CD14-positive monocyte (primary cell): Measurements from ENCODE around the gene TJP3. TPM values are rescaled to one million over a fixed set of nuclear protein-coding genes. Genes with fewer than 3 reads are reported as not detected.
A peak's percentile ranks its signal among the peaks of the same experiment; 100 is the strongest.

Experiments used
- DNase-seq, 3 donors: peaks; one replicate each; pipeline ENCODE4 v3.0.0-alpha.2; 2011 to 2022
- H2AFZ ChIP-seq: 2 replicates; pipeline ENCODE4 v1.6.0; 2012; ENCODE audit warnings: mild to moderate bottlenecking, low read depth, low read length, inconsistent platforms; ENCODE audit not compliant: insufficient read depth, poor library complexity, severe bottlenecking
- H3K27ac ChIP-seq, 2 donors: 1 replicate in 1 of 2; 2 replicates in 1 of 2; pipeline ENCODE4 v1.5.1; 2012 to 2013; ENCODE audit warnings: low read length in 2 of 2, control low read depth in 1 of 2, inconsistent platforms in 1 of 2, low read depth in 1 of 2, mild to moderate bottlenecking in 1 of 2
- H3K27me3 ChIP-seq, 2 donors: one replicate each; pipeline versions ENCODE4 v1.6.0 to v1.6.1; 2011 to 2013; ENCODE audit warnings: low read length in 2 of 2; ENCODE audit not compliant: control insufficient read depth in 2 of 2, insufficient read depth in 2 of 2
- H3K36me3 ChIP-seq, 2 donors: replicated peaks in 1 of 2; 1 replicate in 1 of 2; 2 replicates in 1 of 2; pipeline versions ENCODE4 v1.5.1 to v1.6.1; 2012 to 2013; ENCODE audit warnings: low read length in 2 of 2, control low read depth in 1 of 2, inconsistent platforms in 1 of 2, mild to moderate bottlenecking in 1 of 2; ENCODE audit not compliant: insufficient read depth in 2 of 2, control insufficient read depth in 1 of 2
- H3K4me1 ChIP-seq, 2 donors: 1 replicate in 1 of 2; 2 replicates in 1 of 2; pipeline versions ENCODE4 v1.5.1 to v1.6.1; 2012 to 2013; ENCODE audit warnings: low read length in 2 of 2, control low read depth in 1 of 2, inconsistent platforms in 1 of 2, mild to moderate bottlenecking in 1 of 2, moderate library complexity in 1 of 2; ENCODE audit not compliant: insufficient read depth in 2 of 2, control insufficient read depth in 1 of 2
- H3K4me2 ChIP-seq: replicated peaks from 2 replicates; pipeline ENCODE3; 2012; ENCODE audit warnings: low read length, moderate library complexity, mild to moderate bottlenecking; ENCODE audit not compliant: poor library complexity, severe bottlenecking; ENCODE audit errors: extremely low read depth
- H3K4me3 ChIP-seq, 3 experiments: fragments of 200-600 bp in 1 of 3; sonication (generic) in 1 of 3; replicated peaks in 1 of 3; 1 replicate in 2 of 3; 2 replicates in 1 of 3; pipeline ENCODE4 v1.5.1; 2011 to 2013; ENCODE audit warnings: low read length in 3 of 3, mild to moderate bottlenecking in 3 of 3, control low read depth in 2 of 3, low read depth in 2 of 3, inconsistent platforms in 1 of 3, moderate library complexity in 1 of 3
- H3K79me2 ChIP-seq: 2 replicates; pipeline ENCODE4 v1.6.0; 2012; ENCODE audit warnings: mild to moderate bottlenecking, control low read depth, inconsistent platforms, low read length, moderate library complexity; ENCODE audit not compliant: insufficient read depth
- H3K9ac ChIP-seq: 2 replicates; pipeline ENCODE4 v1.6.0; 2017; ENCODE audit warnings: low read length, mild to moderate bottlenecking; ENCODE audit not compliant: insufficient read depth, poor library complexity, severe bottlenecking
- H3K9me3 ChIP-seq, 2 donors: replicated peaks in 1 of 2; 1 replicate in 1 of 2; 2 replicates in 1 of 2; pipeline versions ENCODE4 v1.5.1 to v1.6.1; 2012 to 2013; ENCODE audit warnings: low read length in 2 of 2, control low read depth in 1 of 2; ENCODE audit not compliant: control insufficient read depth in 1 of 2, insufficient read depth in 1 of 2
- H4K20me1 ChIP-seq: 2 replicates; pipeline ENCODE4 v1.6.0; 2012; ENCODE audit warnings: mild to moderate bottlenecking, low read length, control low read depth, moderate library complexity; ENCODE audit not compliant: insufficient read depth
- H3K27ac Mint-ChIP-seq, 7 donors: one replicate each; pipeline ENCODE4 v1.8.0; 2020; ENCODE audit warnings: mild to moderate bottlenecking in 7 of 7, mixed read lengths in 7 of 7, moderate library complexity in 6 of 7, inconsistent platforms in 2 of 7
- H3K27me3 Mint-ChIP-seq, 3 donors: one replicate each; pipeline ENCODE4 v1.8.0; 2021 to 2022; ENCODE audit warnings: low read depth in 3 of 3, mild to moderate bottlenecking in 3 of 3, mixed read lengths in 3 of 3, moderate library complexity in 3 of 3, inconsistent platforms in 1 of 3
- H3K36me3 Mint-ChIP-seq, 2 donors: one replicate each; pipeline ENCODE4 v1.8.0; 2020; ENCODE audit warnings: mixed read lengths in 2 of 2, inconsistent platforms in 1 of 2, mild to moderate bottlenecking in 1 of 2
- H3K4me1 Mint-ChIP-seq: one replicate; pipeline ENCODE4 v1.8.0; 2020; ENCODE audit warnings: mild to moderate bottlenecking, mixed read lengths
- H3K4me3 Mint-ChIP-seq, 2 donors: one replicate each; pipeline ENCODE4 v1.8.0; 2020; ENCODE audit warnings: mild to moderate bottlenecking in 2 of 2, mixed read lengths in 2 of 2, moderate library complexity in 1 of 2
- H3K9me3 Mint-ChIP-seq, 7 donors: one replicate each; pipeline ENCODE4 v1.8.0; 2020 to 2022; ENCODE audit warnings: mixed read lengths in 7 of 7, mild to moderate bottlenecking in 6 of 7, moderate library complexity in 6 of 7, inconsistent platforms in 2 of 7
- WGBS: methylation state at CpG from one replicate; pipeline ENCODE4 v1.1.5; 2013; ENCODE audit warnings: missing lambda C conversion rate; ENCODE audit not compliant: insufficient coverage; 5-methylcytosine and 5-hydroxymethylcytosine counted together
- intact Hi-C, 2 donors: fragments of 100-400 bp; cut with micrococcal nuclease; formaldehyde crosslinking; loops; one replicate each; pipeline versions ENCODE4 v1.15.0 to v1.15.1; 2023
- polyA plus RNA-seq, 3 donors: library from polyadenylated mRNA; depleted of rRNA in 1 of 3; unstranded in 2 of 3; stranded (reverse) in 1 of 3; fragments of 300-500 nt in 2 of 3; fragments of >200 nt in 1 of 3; fragmentation: Illumina TruSeq in 2 of 3; gene quantifications; 1 replicate in 2 of 3; 2 replicates in 1 of 3; pipeline ENCODE4 v1.2.3, GENCODE V29; 2012 to 2021
- TF ChIP-seq, protein P1 (sequence below): fragments of 200-600 bp; IDR thresholded peaks from one replicate; pipeline ENCODE4 v1.8.0; 2022; ENCODE audit warnings: antibody characterized with exemption, mild to moderate bottlenecking

The TJP3 gene
- polyA plus RNA-seq, 3 donors, result 0.01 TPM; not detected in 2

DNA sequence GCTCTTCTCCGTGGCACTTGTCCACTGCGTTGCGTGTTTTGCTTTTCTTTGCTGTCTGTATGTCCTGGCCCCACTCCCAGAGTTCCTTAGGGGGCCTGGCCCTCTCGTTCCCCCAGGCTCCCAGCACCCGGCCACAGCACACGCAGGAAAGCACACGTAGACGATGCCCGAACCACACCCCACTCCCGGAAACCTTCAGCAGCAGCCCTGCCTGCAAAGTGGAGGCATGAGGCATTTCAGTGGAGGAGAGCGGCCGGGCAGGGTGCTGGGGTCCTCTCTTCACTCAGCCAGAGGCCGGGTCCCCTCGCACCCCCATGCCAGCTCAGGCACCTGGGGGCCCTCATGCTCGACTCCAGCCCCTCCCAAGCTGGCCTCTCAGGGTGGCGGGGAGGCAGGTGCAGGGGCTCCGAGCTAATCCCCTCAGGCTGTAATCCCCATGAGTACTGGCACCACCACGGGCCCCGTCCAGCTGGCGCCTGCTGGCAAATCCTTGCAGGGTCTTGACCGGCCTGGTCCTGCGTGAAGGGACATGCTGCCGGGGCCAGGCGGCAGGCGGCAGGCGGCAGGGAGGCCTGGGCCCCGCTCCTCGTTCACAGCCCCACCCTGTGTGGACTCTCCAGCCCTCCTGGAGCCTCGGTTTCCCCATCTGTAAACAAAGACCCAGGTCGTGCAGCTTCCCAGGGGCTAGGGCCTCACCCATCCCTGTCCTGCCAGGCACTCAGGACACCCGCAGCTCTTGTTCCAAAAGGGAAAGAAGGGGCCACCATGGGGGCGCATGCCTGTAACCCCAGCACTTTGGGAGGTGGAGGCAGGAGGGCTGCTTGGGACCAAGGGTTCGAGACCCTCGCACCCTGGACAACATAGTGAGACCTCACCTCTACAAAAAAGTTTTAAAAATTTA is 14.9 kb upstream of the TJP3 start:
- no peak overlapping the region for H2AFZ ChIP-seq
- H3K4me1 ChIP-seq, result peaks cover under 1 to 5% of the 10 kb centered on the region in 2 donors
- no peak for DNase-seq
- no peak overlapping the region for H3K4me2 ChIP-seq
- intact Hi-C loops, result no loop called here
- no peak overlapping the region for H3K9ac ChIP-seq
- Mint-ChIP-seq H3K4me1 (peaks cover 13% of the 10 kb centered on the region), H3K27me3 (peaks cover 5 to 10% (median 8%) of the 10 kb centered on the region in 3 donors), H3K9me3 (peaks cover 0 to 3% (median 0%) of the 10 kb centered on the region in 7 donors), H3K27ac (peak overlapping the region in 1 of 7 donors; percentile 21), H3K36me3 (peaks cover 23 to 44% of the 10 kb centered on the region in 2 donors), H3K4me3 (no peak overlapping the region)
- H3K27ac ChIP-seq, result no peak overlapping the region
- H3K79me2 ChIP-seq, result peaks cover 87% of the 10 kb centered on the region
- H3K27me3 ChIP-seq, result peaks cover 0 to 3% of the 10 kb centered on the region in 2 donors
- 96% methylated on average over 30 of the region's 34 CpGs for WGBS
- H3K4me3 ChIP-seq, result no peak overlapping the region
- TF ChIP-seq, protein P1, sequence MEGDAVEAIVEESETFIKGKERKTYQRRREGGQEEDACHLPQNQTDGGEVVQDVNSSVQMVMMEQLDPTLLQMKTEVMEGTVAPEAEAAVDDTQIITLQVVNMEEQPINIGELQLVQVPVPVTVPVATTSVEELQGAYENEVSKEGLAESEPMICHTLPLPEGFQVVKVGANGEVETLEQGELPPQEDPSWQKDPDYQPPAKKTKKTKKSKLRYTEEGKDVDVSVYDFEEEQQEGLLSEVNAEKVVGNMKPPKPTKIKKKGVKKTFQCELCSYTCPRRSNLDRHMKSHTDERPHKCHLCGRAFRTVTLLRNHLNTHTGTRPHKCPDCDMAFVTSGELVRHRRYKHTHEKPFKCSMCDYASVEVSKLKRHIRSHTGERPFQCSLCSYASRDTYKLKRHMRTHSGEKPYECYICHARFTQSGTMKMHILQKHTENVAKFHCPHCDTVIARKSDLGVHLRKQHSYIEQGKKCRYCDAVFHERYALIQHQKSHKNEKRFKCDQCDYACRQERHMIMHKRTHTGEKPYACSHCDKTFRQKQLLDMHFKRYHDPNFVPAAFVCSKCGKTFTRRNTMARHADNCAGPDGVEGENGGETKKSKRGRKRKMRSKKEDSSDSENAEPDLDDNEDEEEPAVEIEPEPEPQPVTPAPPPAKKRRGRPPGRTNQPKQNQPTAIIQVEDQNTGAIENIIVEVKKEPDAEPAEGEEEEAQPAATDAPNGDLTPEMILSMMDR, result no peak
- peaks cover 13 to 30% of the 10 kb centered on the region in 2 donors for H3K36me3 ChIP-seq
- H3K9me3 ChIP-seq, result no peaks in the 10 kb centered on the region
- peaks cover 100% of the 10 kb centered on the region for H4K20me1 ChIP-seq

DNA sequence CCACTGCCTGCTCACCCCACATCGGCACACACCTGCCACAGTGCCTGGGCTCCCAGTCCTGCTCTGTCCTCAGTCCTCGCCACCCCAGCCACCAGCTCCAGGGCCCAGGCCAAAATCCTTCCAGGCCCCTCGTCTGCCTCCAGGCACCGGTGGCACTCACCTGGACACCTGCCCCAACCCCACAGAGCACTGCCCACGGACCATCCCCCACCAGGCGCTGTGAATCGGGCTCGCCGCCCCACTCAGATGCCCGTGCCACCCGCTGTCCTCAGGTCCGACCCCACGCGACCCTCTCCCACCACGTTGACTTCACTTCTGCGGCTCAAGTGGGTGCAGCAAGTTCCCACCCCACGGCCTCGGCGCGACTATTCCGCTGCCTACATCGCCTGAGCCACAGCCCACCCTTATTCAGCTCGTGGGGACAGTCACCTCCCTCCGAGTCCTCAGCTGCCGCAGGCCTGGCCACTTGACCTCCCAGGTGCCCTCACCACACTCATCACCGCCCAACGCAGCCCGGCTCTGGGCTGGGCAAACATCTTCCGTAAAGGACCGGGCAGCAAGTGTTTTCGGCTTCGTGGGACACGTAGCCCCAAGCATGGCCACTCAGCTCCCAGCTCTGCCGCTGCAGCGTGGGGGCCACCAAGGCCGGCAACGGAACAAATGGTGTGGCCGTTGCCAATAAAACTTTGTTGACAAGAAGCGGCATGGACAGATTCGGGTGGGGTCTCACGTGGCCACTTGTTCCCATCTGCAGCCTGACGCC is 13.6 kb upstream of the TJP3 start:
- Histone ChIP-seq H2AFZ (no peak overlapping the region), H3K4me1 (peaks cover 5 to 11% of the 10 kb centered on the region in 2 donors), H3K9ac (no peak overlapping the region), H3K4me2 (no peak overlapping the region), H4K20me1 (peaks cover 99% of the 10 kb centered on the region), H3K79me2 (peaks cover 97% of the 10 kb centered on the region), H3K27me3 (no peaks in the 10 kb centered on the region), H3K9me3 (no peaks in the 10 kb centered on the region), H3K36me3 (peaks cover 13 to 30% of the 10 kb centered on the region in 2 donors), H3K4me3 (no peak overlapping the region), H3K27ac (no peak overlapping the region)
- WGBS, result 97% methylated on average over 40 of the region's 42 CpGs
- Mint-ChIP-seq H3K27me3 (peaks cover 0 to 3% (median 0%) of the 10 kb centered on the region in 3 donors), H3K27ac (peak overlapping the region in 2 of 7 donors; percentile 15 to 70), H3K36me3 (peaks cover 20 to 44% of the 10 kb centered on the region in 2 donors), H3K4me1 (peaks cover 15% of the 10 kb centered on the region), H3K9me3 (peaks cover 0 to 3% (median 0%) of the 10 kb centered on the region in 7 donors), H3K4me3 (no peak overlapping the region)
- TF ChIP-seq, protein P1, result no peak
- no peak for DNase-seq
- intact Hi-C loops, result no loop called here
